GM12891 (cell line): ENCODE data around the gene RSPH1.

Experiments used
- DNase-seq: peaks from one replicate; pipeline ENCODE4 v3.0.0; 2011; ENCODE audit warnings: low spot score; ENCODE audit not compliant: insufficient read length
- FAIRE-seq: peaks from 2 replicates; lab custom pipeline; 2011; peaks lifted over from hg19 to GRCh38; lab: Jason Lieb, UNC
- PAX5 ChIP-seq: IDR thresholded peaks from 2 replicates; pipeline ENCODE4 v1.6.1; 2011; ENCODE audit warnings: low read length, moderate library complexity, mild to moderate bottlenecking; ENCODE audit not compliant: insufficient read depth, severe bottlenecking
- POLR2A ChIP-seq: IDR thresholded peaks from 2 replicates; pipeline ENCODE4 v1.6.1; 2011; ENCODE audit warnings: low read depth, low read length, control low read depth
- POLR2AphosphoS5 ChIP-seq: IDR thresholded peaks from 2 replicates; pipeline ENCODE4 v1.6.1; 2011; ENCODE audit warnings: low read depth, low read length, control low read depth
- POU2F2 ChIP-seq: IDR thresholded peaks from 2 replicates; pipeline ENCODE4 v1.6.1; 2011; ENCODE audit warnings: low read depth, mild to moderate bottlenecking, control low read depth, low read length, moderate library complexity
- SPI1 ChIP-seq: IDR thresholded peaks from 2 replicates; pipeline ENCODE4 v1.6.1; 2011; ENCODE audit warnings: low read depth, low read length, control low read depth
- TAF1 ChIP-seq: IDR thresholded peaks from 2 replicates; pipeline ENCODE4 v1.6.1; 2011; ENCODE audit warnings: low read depth, low read length, control low read depth

Gene RSPH1

GRCh38 chr21:42532466-42533181, 36.6 kb upstream of the RSPH1 start:
- DNase-seq = no peak
- peak; percentile 69 for FAIRE-seq
- TF ChIP-seq SPI1 = no peak
- no peak for TF ChIP-seq TAF1
- no peak for TF ChIP-seq POU2F2
- TF ChIP-seq POLR2A = no peak
- no peak for TF ChIP-seq POLR2AphosphoS5
- TF ChIP-seq PAX5 = no peak

GRCh38 chr21:42531771-42532170, 35.7 kb upstream of the RSPH1 start:
- TF ChIP-seq SPI1 (no peak), PAX5 (no peak), POLR2A (no peak), POU2F2 (no peak)
- FAIRE-seq (no peak), DNase-seq (no peak)

GRCh38 chr21:42530167-42530518, 34.1 kb upstream of the RSPH1 start:
- no peak for FAIRE-seq
- TF ChIP-seq SPI1 (no peak), POU2F2 (no peak)
- no peak for DNase-seq

GRCh38 chr21:42527489-42528158, 31.6 kb upstream of the RSPH1 start:
- TF ChIP-seq PAX5 (no peak), POLR2AphosphoS5 (no peak), SPI1 (no peak), POU2F2 (no peak), POLR2A (no peak), TAF1 (no peak)
- FAIRE-seq (peak; percentile 88), DNase-seq (no peak)

GRCh38 chr21:42527127-42527488, 31.1 kb upstream of the RSPH1 start:
- FAIRE-seq = no peak
- no peak for DNase-seq
- TF ChIP-seq POU2F2 = peak; percentile 23; the same call in 1 of the 2 replicates
- no peak for TF ChIP-seq POLR2A

GRCh38 chr21:42526379-42526727, 30.3 kb upstream of the RSPH1 start:
- DNase-seq (no peak), FAIRE-seq (no peak)

GRCh38 chr21:42525676-42526378, 29.8 kb upstream of the RSPH1 start:
- DNase-seq = no peak
- TF ChIP-seq POU2F2 = no peak
- TF ChIP-seq TAF1 = no peak
- TF ChIP-seq POLR2AphosphoS5 = no peak
- TF ChIP-seq SPI1 = no peak
- TF ChIP-seq PAX5 = no peak
- no peak for TF ChIP-seq POLR2A
- FAIRE-seq = no peak

More at GRCh38 chr21:42526379-42526727, 30.3 kb upstream of the RSPH1 start:
- no peak for TF ChIP-seq POLR2A
- TF ChIP-seq POU2F2 = no peak
- TF ChIP-seq PAX5 = no peak
- TF ChIP-seq TAF1 = no peak
- TF ChIP-seq SPI1 = no peak
- TF ChIP-seq POLR2AphosphoS5 = no peak

GRCh38 chr21:42525029-42525581, 29.1 kb upstream of the RSPH1 start:
- TF ChIP-seq TAF1 (0 out of 2 replicates have a peak, but pooled peaks have one; percentile 6), POLR2AphosphoS5 (no peak)
- no peak for FAIRE-seq
- no peak for DNase-seq

GRCh38 chr21:42524341-42525028, 28.5 kb upstream of the RSPH1 start:
- TF ChIP-seq POLR2AphosphoS5 = no peak
- 0 out of 2 replicates have a peak, but pooled peaks have one; percentile 14 for TF ChIP-seq TAF1
- TF ChIP-seq POU2F2 = 0 out of 2 replicates have a peak, but pooled peaks have one; percentile 20
- DNase-seq (no peak), FAIRE-seq (peak; percentile 87)
